Measurements from ENCODE around the gene MGAT5B.

Gene MGAT5B

DNA sequence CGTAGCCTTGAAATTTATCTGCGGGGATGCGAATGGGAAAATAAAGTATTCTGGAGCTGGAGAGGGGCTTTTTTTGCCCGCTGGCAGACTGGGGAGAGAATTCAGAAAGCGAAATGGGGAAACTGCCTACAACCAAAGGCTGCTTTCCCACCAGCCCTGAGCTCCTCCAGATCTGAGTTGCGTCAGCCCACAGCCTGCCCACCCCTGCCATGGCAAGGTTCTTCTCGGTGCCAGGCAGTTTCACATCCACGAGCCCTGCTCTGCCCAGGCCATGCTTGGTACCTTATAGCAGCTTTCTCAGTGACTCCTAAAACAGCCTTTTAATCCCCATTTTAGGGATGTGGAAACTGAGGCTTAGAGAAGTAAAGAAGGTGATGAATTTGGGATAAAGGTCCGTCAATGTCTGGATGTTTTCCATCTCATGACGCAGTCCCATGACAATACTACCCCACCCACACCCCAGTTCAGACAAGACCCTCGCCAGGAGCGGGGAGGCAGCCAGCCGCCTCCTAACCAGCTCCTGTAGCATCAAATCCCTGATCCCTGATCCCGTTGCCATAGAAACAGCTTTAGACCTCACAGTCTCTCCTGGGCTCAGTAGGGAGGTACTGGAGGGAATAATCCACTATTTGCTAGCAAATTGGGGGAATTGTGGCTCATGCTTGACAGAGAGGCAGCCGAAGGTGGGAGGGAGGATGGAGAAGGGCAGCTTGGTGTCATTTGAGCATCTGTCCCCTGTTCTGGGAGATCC is 113.5 kb downstream of the MGAT5B start:
- peaks cover 10% of the 10 kb centered on the region for H3K9me3 ChIP-seq (ENCODE audit: severe bottlenecking)
- TF ChIP-seq, protein P1, sequence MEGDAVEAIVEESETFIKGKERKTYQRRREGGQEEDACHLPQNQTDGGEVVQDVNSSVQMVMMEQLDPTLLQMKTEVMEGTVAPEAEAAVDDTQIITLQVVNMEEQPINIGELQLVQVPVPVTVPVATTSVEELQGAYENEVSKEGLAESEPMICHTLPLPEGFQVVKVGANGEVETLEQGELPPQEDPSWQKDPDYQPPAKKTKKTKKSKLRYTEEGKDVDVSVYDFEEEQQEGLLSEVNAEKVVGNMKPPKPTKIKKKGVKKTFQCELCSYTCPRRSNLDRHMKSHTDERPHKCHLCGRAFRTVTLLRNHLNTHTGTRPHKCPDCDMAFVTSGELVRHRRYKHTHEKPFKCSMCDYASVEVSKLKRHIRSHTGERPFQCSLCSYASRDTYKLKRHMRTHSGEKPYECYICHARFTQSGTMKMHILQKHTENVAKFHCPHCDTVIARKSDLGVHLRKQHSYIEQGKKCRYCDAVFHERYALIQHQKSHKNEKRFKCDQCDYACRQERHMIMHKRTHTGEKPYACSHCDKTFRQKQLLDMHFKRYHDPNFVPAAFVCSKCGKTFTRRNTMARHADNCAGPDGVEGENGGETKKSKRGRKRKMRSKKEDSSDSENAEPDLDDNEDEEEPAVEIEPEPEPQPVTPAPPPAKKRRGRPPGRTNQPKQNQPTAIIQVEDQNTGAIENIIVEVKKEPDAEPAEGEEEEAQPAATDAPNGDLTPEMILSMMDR (IDR thresholded peaks at IDR 0.05; ENCODE audit: low read depth, low read length) = no peak
- H3K36me3 ChIP-seq = no peaks in the 10 kb centered on the region
- DNase-seq = peak; percentile 82
- no peaks in the 10 kb centered on the region for H3K27me3 ChIP-seq (ENCODE audit: insufficient read depth, low read depth, severe bottlenecking)
- H3K27ac ChIP-seq = peak overlapping the region; percentile 86
- H3K4me3 ChIP-seq (ENCODE audit: low read depth, low read length) = no peak overlapping the region

GRCh38 chr17:76982408-76983074 is 114.3 kb downstream of the MGAT5B start:
- peak overlapping the region; percentile 19; the same call in 1 of the 2 replicates for H3K27ac ChIP-seq
- no peaks in the 10 kb centered on the region for H3K27me3 ChIP-seq (ENCODE audit: insufficient read depth, low read depth, severe bottlenecking)
- peaks cover 10% of the 10 kb centered on the region for H3K9me3 ChIP-seq (ENCODE audit: severe bottlenecking)
- H3K36me3 ChIP-seq = no peaks in the 10 kb centered on the region
- no peak overlapping the region for H3K4me3 ChIP-seq (ENCODE audit: low read depth, low read length)
- TF ChIP-seq, protein P1 (IDR thresholded peaks at IDR 0.05; ENCODE audit: low read depth, low read length) = no peak
- no peak for DNase-seq

- peak overlapping the region; percentile 19; the same call in 1 of the 2 replicates for H3K27ac ChIP-seq
- no peak overlapping the region for H3K4me3 ChIP-seq (ENCODE audit: low read depth, low read length)
- peak; percentile 61 for DNase-seq
- H3K9me3 ChIP-seq (ENCODE audit: severe bottlenecking) = peaks cover 3% of the 10 kb centered on the region
- no peaks in the 10 kb centered on the region for H3K36me3 ChIP-seq
- TF ChIP-seq, protein P1 (IDR thresholded peaks at IDR 0.05; ENCODE audit: low read depth, low read length) = no peak
- no peaks in the 10 kb centered on the region for H3K27me3 ChIP-seq (ENCODE audit: insufficient read depth, low read depth, severe bottlenecking)
These were observed 115.0 kb downstream of the MGAT5B start for GRCh38 chr17:76983075-76983775.

- no peak overlapping the region for H3K27ac ChIP-seq
These were observed 118.2 kb downstream of the MGAT5B start for GRCh38 chr17:76986365-76986764.

DNA sequence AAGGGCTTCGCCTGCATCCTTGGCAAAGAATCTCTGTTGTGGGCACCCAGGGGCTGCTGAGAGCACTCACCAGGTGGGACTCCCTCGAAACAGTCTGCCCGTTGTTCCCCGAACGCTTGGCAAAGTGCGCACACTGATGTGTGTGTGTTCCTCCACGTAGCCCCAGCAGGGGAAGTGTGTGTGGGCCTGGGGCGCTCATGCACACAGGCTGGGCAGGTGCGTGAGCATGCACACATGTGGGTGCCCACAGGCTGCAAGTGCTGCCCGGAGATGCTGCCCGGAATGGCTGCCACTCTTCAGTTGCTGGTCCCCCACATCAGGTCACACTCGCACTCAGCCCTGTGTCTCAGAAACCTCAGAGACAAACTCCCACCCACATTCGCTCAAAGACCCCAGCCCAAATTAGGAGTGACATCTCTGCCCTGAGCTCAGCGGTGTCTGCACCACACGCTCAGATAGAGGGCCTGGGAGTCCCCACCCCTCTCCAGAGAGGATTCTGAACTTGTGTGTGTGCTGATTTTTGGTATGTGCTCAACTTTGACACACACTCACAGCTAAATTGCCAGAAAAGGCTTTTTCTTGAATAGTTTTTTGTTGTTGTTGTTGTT is 119.4 kb downstream of the MGAT5B start:
- Histone ChIP-seq H3K27me3 (ENCODE audit: insufficient read depth, low read depth, severe bottlenecking) (no peaks in the 10 kb centered on the region), H3K27ac (no peak overlapping the region), H3K36me3 (no peaks in the 10 kb centered on the region), H3K9me3 (ENCODE audit: severe bottlenecking) (no peaks in the 10 kb centered on the region), H3K4me3 (ENCODE audit: low read depth, low read length) (no peak overlapping the region)
- TF ChIP-seq, protein P1 (IDR thresholded peaks at IDR 0.05; ENCODE audit: low read depth, low read length) = no peak
- no peak for DNase-seq

More at GRCh38 chr17:76986365-76986764, 118.2 kb downstream of the MGAT5B start:
- no peak for DNase-seq
- Histone ChIP-seq H3K27me3 (ENCODE audit: insufficient read depth, low read depth, severe bottlenecking) (no peaks in the 10 kb centered on the region), H3K36me3 (no peaks in the 10 kb centered on the region), H3K4me3 (ENCODE audit: low read depth, low read length) (no peak overlapping the region), H3K9me3 (ENCODE audit: severe bottlenecking) (no peaks in the 10 kb centered on the region)
- TF ChIP-seq, protein P1 (IDR thresholded peaks at IDR 0.05; ENCODE audit: low read depth, low read length) = no peak

All from WERI-Rb-1 (cell line).